Measurements from ENCODE around the gene HSPH1. TPM values are rescaled to one million over a fixed set of nuclear protein-coding genes. Genes with fewer than 3 reads are reported as not detected.

The HSPH1 gene
- total RNA-seq, 1 experiment from 2014 or later = 116 TPM

DNA sequence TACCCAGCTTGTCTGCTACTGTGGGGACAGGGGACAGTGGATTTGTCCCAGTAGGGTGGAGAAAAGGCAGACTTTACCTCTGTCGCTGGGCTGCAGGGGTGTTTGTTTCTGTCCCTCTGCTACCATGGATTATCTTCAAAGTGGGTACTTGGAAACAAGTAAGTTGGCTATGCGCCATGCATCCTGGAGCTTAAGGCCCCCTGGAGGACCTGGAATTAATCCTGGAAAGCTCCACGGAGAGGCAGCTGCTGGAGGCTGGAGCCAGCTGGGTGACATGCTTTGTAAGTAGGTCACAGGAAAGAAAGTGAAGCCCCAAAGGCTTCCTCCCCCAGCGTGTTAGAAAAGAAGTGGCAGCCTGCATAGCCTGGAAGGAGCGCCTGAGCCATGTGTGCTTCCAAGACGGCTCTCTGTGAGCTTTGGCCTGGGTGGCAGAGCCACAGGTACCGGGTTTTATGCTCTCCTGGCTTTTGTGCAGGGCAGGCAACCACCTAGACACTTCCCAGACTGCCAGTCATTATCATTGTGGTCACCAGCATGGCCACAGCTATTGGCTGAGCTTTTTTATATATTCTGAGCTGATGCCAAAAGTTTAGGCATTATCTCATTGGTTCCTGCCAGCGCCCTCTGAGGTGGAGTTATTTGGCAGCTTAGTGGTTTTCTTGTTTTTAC is 47.6 kb upstream of the HSPH1 start:
- ChIA-PET CTCF (interaction anchor here (0.8 to 1.4 kb wide), 3 partner anchors 9 to 222 kb away, joined by 3 to 6 read pairs (median 3); partner anchors contain the start of gene B3GLCT), RAD21 (ENCODE audit: low non-redundant PET in 1 of 2, low total read pairs in 2 of 2, uncharacterized antibody in 2 of 2, unreplicated experiment in 2 of 2) (no interaction called here), POLR2A (no interaction called here)
- intact Hi-C loops (cut with micrococcal nuclease) = no loop called here
- no peaks in the 10 kb centered on the region for H3K79me2 ChIP-seq (ENCODE audit: insufficient read depth, low read length)
- no peaks in the 10 kb centered on the region for H3K36me3 ChIP-seq (ENCODE audit: control insufficient read depth in 1 of 2, insufficient read depth in 2 of 2, low read length in 2 of 2)
- no peak overlapping the region for H2AFZ ChIP-seq (ENCODE audit: low read depth, low read length, poor library complexity, severe bottlenecking)
- no peak for TF ChIP-seq YY1 (IDR thresholded peaks at IDR 0.05; ENCODE audit: extremely low read depth, insufficient replicate concordance, low read depth, low read length)
- TF ChIP-seq EZH2 (IDR thresholded peaks at IDR 0.05) = no peak
- TF ChIP-seq ATF3 (IDR thresholded peaks at IDR 0.05) = no peak
- no peak for TF ChIP-seq SRF (IDR thresholded peaks at IDR 0.05; ENCODE audit: low read depth)
- H3K9me3 ChIP-seq (ENCODE audit: control insufficient read depth in 1 of 2, insufficient read depth in 1 of 2, low read depth in 1 of 2, low read length in 2 of 2) = no peaks in the 10 kb centered on the region
- no peaks in the 10 kb centered on the region for H4K20me1 ChIP-seq (ENCODE audit: insufficient read depth)
- ATAC-seq (no peak), DNase-seq (ENCODE audit: low read depth, low spot score) (no peak)
- peaks cover 11 to 12% of the 10 kb centered on the region in 2 experiments for H3K4me1 ChIP-seq (ENCODE audit: control insufficient read depth in 1 of 2, insufficient read depth in 2 of 2, low read length in 2 of 2)
- H3K9ac ChIP-seq (ENCODE audit: low read length) = no peak overlapping the region
- BruUV-seq (replicated peaks) = no TSS peak
- no peak overlapping the region for H3K4me2 ChIP-seq (ENCODE audit: low read length)
- no peaks in the 10 kb centered on the region for H3K9me2 ChIP-seq (ENCODE audit: insufficient read depth)
- H3K27ac ChIP-seq (ENCODE audit: low read depth, low read length) = no peak overlapping the region
- H3K4me3 ChIP-seq (replicated peaks in 1 of 2; ENCODE audit: low read depth in 1 of 2, low read length in 2 of 2) = no peak overlapping the region
- H3K27me3 ChIP-seq (ENCODE audit: insufficient read depth, low read length) = no peaks in the 10 kb centered on the region

GRCh38 chr13:31208559-31209122 is 46.9 kb upstream of the HSPH1 start:
- CTCF ChIA-PET = interaction anchor here (0.8 to 1.4 kb wide), 3 partner anchors 9 to 223 kb away, joined by 3 to 6 read pairs (median 3); partner anchors contain the start of gene B3GLCT
- TF ChIP-seq REST (IDR thresholded peaks at IDR 0.05; ENCODE audit: low read depth) = no peak
- no peak for TF ChIP-seq FOSL1 (IDR thresholded peaks at IDR 0.05; ENCODE audit: low read depth)
- no peak for TF ChIP-seq ZFX (IDR thresholded peaks at IDR 0.05)
- no peak for TF ChIP-seq POLR2AphosphoS5 (IDR thresholded peaks at IDR 0.05; ENCODE audit: low read depth, low read length)
- no peak for TF ChIP-seq SRF (IDR thresholded peaks at IDR 0.05; ENCODE audit: low read depth)
- TF ChIP-seq RAD21 (IDR thresholded peaks at IDR 0.05; ENCODE audit: low read depth) = no peak
- no peak for TF ChIP-seq SP1 (IDR thresholded peaks at IDR 0.05; ENCODE audit: low read depth)
- no peak for TF ChIP-seq ZBTB33 (IDR thresholded peaks at IDR 0.05; ENCODE audit: extremely low read depth, insufficient replicate concordance, low read length)
- no peak for TF ChIP-seq JUND (IDR thresholded peaks at IDR 0.05)
- TF ChIP-seq EZH2phosphoT487 (IDR thresholded peaks at IDR 0.05; ENCODE audit: borderline replicate concordance) = no peak
- no peak for TF ChIP-seq YY1 (IDR thresholded peaks at IDR 0.05; ENCODE audit: extremely low read depth, insufficient replicate concordance, low read depth, low read length)

More at GRCh38 chr13:31208559-31209122, 46.9 kb upstream of the HSPH1 start:
- H2AFZ ChIP-seq (ENCODE audit: low read depth, low read length, poor library complexity, severe bottlenecking) = no peak overlapping the region
- no peak overlapping the region for H3K9ac ChIP-seq (ENCODE audit: low read length)
- no peaks in the 10 kb centered on the region for H3K9me3 ChIP-seq (ENCODE audit: control insufficient read depth in 1 of 2, insufficient read depth in 1 of 2, low read depth in 1 of 2, low read length in 2 of 2)
- no peak overlapping the region for H3K4me2 ChIP-seq (ENCODE audit: low read length)
- ChIA-PET POLR2A (interaction anchor here (0.6 kb wide), 1 partner anchor 15 kb away, joined by 4 read pairs; no protein-coding TSS in a partner anchor), RAD21 (ENCODE audit: low non-redundant PET in 1 of 2, low total read pairs in 2 of 2, uncharacterized antibody in 2 of 2, unreplicated experiment in 2 of 2) (no interaction called here)
- no TSS peak for BruUV-seq (replicated peaks)
- peaks cover 13 to 17% of the 10 kb centered on the region in 2 experiments for H3K4me1 ChIP-seq (ENCODE audit: control insufficient read depth in 1 of 2, insufficient read depth in 2 of 2, low read length in 2 of 2)
- H3K79me2 ChIP-seq (ENCODE audit: insufficient read depth, low read length) = no peaks in the 10 kb centered on the region
- ATAC-seq (no peak), DNase-seq (ENCODE audit: low read depth, low spot score) (no peak)
- H4K20me1 ChIP-seq (ENCODE audit: insufficient read depth) = no peaks in the 10 kb centered on the region
- H3K27me3 ChIP-seq (ENCODE audit: insufficient read depth, low read length) = no peaks in the 10 kb centered on the region
- H3K9me2 ChIP-seq (ENCODE audit: insufficient read depth) = no peaks in the 10 kb centered on the region
- intact Hi-C loops (cut with micrococcal nuclease) = no loop called here
- H3K4me3 ChIP-seq (replicated peaks in 1 of 2; ENCODE audit: low read depth in 1 of 2, low read length in 2 of 2) = no peak overlapping the region
- no peak overlapping the region for H3K27ac ChIP-seq (ENCODE audit: low read depth, low read length)
- H3K36me3 ChIP-seq (ENCODE audit: control insufficient read depth in 1 of 2, insufficient read depth in 2 of 2, low read length in 2 of 2) = no peaks in the 10 kb centered on the region
